ENCODE results near the gene GLP1R. TPM values are rescaled to one million over a fixed set of nuclear protein-coding genes. Genes with fewer than 3 reads are reported as not detected.

The GLP1R gene
- total RNA-seq, 2 experiments from 2014 or later = 0.07 to 0.12 TPM

- H3K4me3 Mint-ChIP-seq = no peak overlapping the region
- H3K27ac Mint-ChIP-seq = no peak overlapping the region
- no peaks in the 10 kb centered on the region for H3K4me1 Mint-ChIP-seq (ENCODE audit: low read depth)
- intact Hi-C loops (cut with micrococcal nuclease) = no loop called here
- H3K27me3 Mint-ChIP-seq (ENCODE audit: low read depth) = no peaks in the 10 kb centered on the region
- H3K9me3 Mint-ChIP-seq = no peaks in the 10 kb centered on the region
- CTCF ChIA-PET = interaction anchor here (1.2 kb wide), 1 partner anchor 43 kb away, joined by 4 read pairs; no protein-coding TSS in a partner anchor
- no peaks in the 10 kb centered on the region for H3K36me3 Mint-ChIP-seq (ENCODE audit: low read depth)
- DNase-seq = no peak
These were observed 25.1 kb downstream of the GLP1R start for GRCh38 chr6:39073471-39074355.

GRCh38 chr6:39074486-39074885 is 25.9 kb downstream of the GLP1R start:
- Mint-ChIP-seq H3K4me3 (no peak overlapping the region), H3K9me3 (no peaks in the 10 kb centered on the region), H3K4me1 (ENCODE audit: low read depth) (no peaks in the 10 kb centered on the region), H3K27ac (no peak overlapping the region), H3K27me3 (ENCODE audit: low read depth) (no peaks in the 10 kb centered on the region), H3K36me3 (ENCODE audit: low read depth) (no peaks in the 10 kb centered on the region)
- intact Hi-C loops (cut with micrococcal nuclease) = no loop called here
- no peak for DNase-seq
- CTCF ChIA-PET = no interaction called here

- H3K36me3 Mint-ChIP-seq (ENCODE audit: low read depth) = no peaks in the 10 kb centered on the region
- H3K9me3 Mint-ChIP-seq = no peaks in the 10 kb centered on the region
- no peaks in the 10 kb centered on the region for H3K4me1 Mint-ChIP-seq (ENCODE audit: low read depth)
- DNase-seq = no peak
- no peaks in the 10 kb centered on the region for H3K27me3 Mint-ChIP-seq (ENCODE audit: low read depth)
- CTCF ChIA-PET = interaction anchor here (1.1 to 1.2 kb wide), 2 partner anchors 34 to 228 kb away, joined by 3 read pairs; no protein-coding TSS in a partner anchor
- intact Hi-C loops (cut with micrococcal nuclease) = no loop called here
- no peak overlapping the region for H3K27ac Mint-ChIP-seq
- no peak overlapping the region for H3K4me3 Mint-ChIP-seq
These were observed 26.6 kb downstream of the GLP1R start for GRCh38 chr6:39075010-39075686.

GRCh38 chr6:39075807-39076622 is 27.4 kb downstream of the GLP1R start:
- Mint-ChIP-seq H3K27me3 (ENCODE audit: low read depth) (no peaks in the 10 kb centered on the region), H3K9me3 (no peaks in the 10 kb centered on the region), H3K4me1 (ENCODE audit: low read depth) (no peaks in the 10 kb centered on the region), H3K27ac (no peak overlapping the region), H3K4me3 (no peak overlapping the region), H3K36me3 (ENCODE audit: low read depth) (no peaks in the 10 kb centered on the region)
- DNase-seq = no peak
- CTCF ChIA-PET = interaction anchor here (1.1 to 1.2 kb wide), 2 partner anchors 33 to 227 kb away, joined by 3 read pairs; no protein-coding TSS in a partner anchor
- intact Hi-C loops (cut with micrococcal nuclease) = no loop called here

- no peak overlapping the region for H3K27ac Mint-ChIP-seq
- no peak for DNase-seq
- no peaks in the 10 kb centered on the region for H3K36me3 Mint-ChIP-seq (ENCODE audit: low read depth)
- CTCF ChIA-PET = no interaction called here
- no peak overlapping the region for H3K4me3 Mint-ChIP-seq
- H3K27me3 Mint-ChIP-seq (ENCODE audit: low read depth) = no peaks in the 10 kb centered on the region
- H3K4me1 Mint-ChIP-seq (ENCODE audit: low read depth) = no peaks in the 10 kb centered on the region
- H3K9me3 Mint-ChIP-seq = no peaks in the 10 kb centered on the region
- intact Hi-C loops (cut with micrococcal nuclease) = no loop called here
These were observed 28.3 kb downstream of the GLP1R start for GRCh38 chr6:39076623-39077535.

- H3K27ac Mint-ChIP-seq = no peak overlapping the region
These were observed 29.5 kb downstream of the GLP1R start for GRCh38 chr6:39077882-39078594.

GRCh38 chr6:39078695-39079094 is 30.1 kb downstream of the GLP1R start:
- Mint-ChIP-seq H3K27me3 (ENCODE audit: low read depth) (no peaks in the 10 kb centered on the region), H3K9me3 (no peaks in the 10 kb centered on the region), H3K27ac (no peak overlapping the region), H3K4me1 (ENCODE audit: low read depth) (no peaks in the 10 kb centered on the region), H3K4me3 (no peak overlapping the region), H3K36me3 (ENCODE audit: low read depth) (no peaks in the 10 kb centered on the region)
- CTCF ChIA-PET = no interaction called here
- DNase-seq = no peak
- intact Hi-C loops (cut with micrococcal nuclease) = no loop called here

More at GRCh38 chr6:39077882-39078594, 29.5 kb downstream of the GLP1R start:
- no peaks in the 10 kb centered on the region for H3K4me1 Mint-ChIP-seq (ENCODE audit: low read depth)
- H3K36me3 Mint-ChIP-seq (ENCODE audit: low read depth) = no peaks in the 10 kb centered on the region
- H3K9me3 Mint-ChIP-seq = no peaks in the 10 kb centered on the region
- DNase-seq = no peak
- intact Hi-C loops (cut with micrococcal nuclease) = no loop called here
- H3K4me3 Mint-ChIP-seq = no peak overlapping the region
- no peaks in the 10 kb centered on the region for H3K27me3 Mint-ChIP-seq (ENCODE audit: low read depth)
- CTCF ChIA-PET = no interaction called here

GRCh38 chr6:39079197-39080125 is 30.9 kb downstream of the GLP1R start:
- H3K4me3 Mint-ChIP-seq = no peak overlapping the region
- intact Hi-C loops (cut with micrococcal nuclease) = no loop called here
- peaks cover under 1% of the 10 kb centered on the region for H3K27me3 Mint-ChIP-seq (ENCODE audit: low read depth)
- no peaks in the 10 kb centered on the region for H3K4me1 Mint-ChIP-seq (ENCODE audit: low read depth)
- DNase-seq = no peak
- H3K27ac Mint-ChIP-seq = no peak overlapping the region
- H3K9me3 Mint-ChIP-seq = no peaks in the 10 kb centered on the region
- no peaks in the 10 kb centered on the region for H3K36me3 Mint-ChIP-seq (ENCODE audit: low read depth)
- CTCF ChIA-PET = interaction anchor here (0.5 kb wide), 1 partner anchor 76 kb away, joined by 3 read pairs; no protein-coding TSS in a partner anchor

- Mint-ChIP-seq H3K27me3 (ENCODE audit: low read depth) (peaks cover 2% of the 10 kb centered on the region), H3K4me3 (no peak overlapping the region), H3K36me3 (ENCODE audit: low read depth) (no peaks in the 10 kb centered on the region), H3K27ac (no peak overlapping the region), H3K4me1 (ENCODE audit: low read depth) (no peaks in the 10 kb centered on the region), H3K9me3 (no peaks in the 10 kb centered on the region)
- no peak for DNase-seq
- CTCF ChIA-PET = no interaction called here
- intact Hi-C loops (cut with micrococcal nuclease) = no loop called here
These were observed 31.8 kb downstream of the GLP1R start for GRCh38 chr6:39080246-39080875.

GRCh38 chr6:39082310-39082709 is 33.7 kb downstream of the GLP1R start:
- Mint-ChIP-seq H3K9me3 (no peaks in the 10 kb centered on the region), H3K27ac (no peak overlapping the region), H3K27me3 (ENCODE audit: low read depth) (peaks cover 9% of the 10 kb centered on the region), H3K4me3 (no peak overlapping the region), H3K36me3 (ENCODE audit: low read depth) (no peaks in the 10 kb centered on the region), H3K4me1 (ENCODE audit: low read depth) (peaks cover 2% of the 10 kb centered on the region)
- no peak for DNase-seq
- CTCF ChIA-PET = interaction anchor here (1.4 kb wide), 1 partner anchor 221 kb away, joined by 3 read pairs; no protein-coding TSS in a partner anchor
- intact Hi-C loops (cut with micrococcal nuclease) = no loop called here
